ENCODE results near the gene FBXO40.
A peak's percentile ranks its signal among the peaks of the same experiment; 100 is the strongest.

Gene FBXO40

DNA sequence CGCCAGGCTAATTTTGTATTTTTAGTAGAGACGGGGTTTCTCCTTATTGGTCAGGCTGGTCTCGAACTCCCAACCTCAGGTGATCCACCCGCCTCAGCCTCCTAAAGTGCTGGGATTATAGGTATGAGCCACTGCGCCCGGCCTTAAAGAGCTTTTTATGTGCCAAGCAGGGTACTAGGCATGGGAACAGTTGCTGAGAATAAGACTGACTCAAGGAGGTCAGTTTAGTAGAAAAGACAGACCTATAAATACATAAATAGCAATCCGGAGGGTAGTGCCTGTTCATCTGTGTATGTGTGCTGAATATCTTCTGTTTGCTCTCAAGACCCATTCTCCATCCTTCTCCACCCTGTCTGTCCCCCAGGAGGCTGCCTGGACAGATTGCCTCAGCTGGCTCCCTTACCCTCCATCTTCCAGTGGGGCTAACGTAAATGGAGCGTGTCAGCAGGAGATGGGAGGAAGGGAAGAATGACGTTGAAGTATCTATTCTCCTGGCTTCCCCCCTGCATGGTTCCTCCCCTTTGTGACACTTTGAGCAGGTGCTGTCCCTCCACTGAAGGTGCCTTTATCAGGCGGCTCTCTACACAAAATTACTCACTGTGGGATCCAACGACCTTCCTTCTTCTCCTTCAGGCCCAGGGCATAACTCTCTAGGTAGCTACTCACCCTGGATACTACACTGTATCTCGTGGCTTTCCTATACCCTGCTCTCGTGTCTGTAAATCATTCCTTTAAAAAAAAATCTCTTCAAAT lies 31.1 kb downstream of the FBXO40 start:
- Histone ChIP-seq H3K36me3 (ENCODE audit: control insufficient read depth, insufficient read depth, low read length, severe bottlenecking) (no peaks in the 10 kb centered on the region), H3K9ac (ENCODE audit: low read length) (no peak overlapping the region), H3K4me3 (ENCODE audit: low read length) (no peak overlapping the region), H3K27me3 (replicated peaks; ENCODE audit: control insufficient read depth, insufficient read depth, low read length) (no peaks in the 10 kb centered on the region), H3K4me1 (ENCODE audit: control insufficient read depth, insufficient read depth, low read length) (no peaks in the 10 kb centered on the region), H3K9me3 (ENCODE audit: control insufficient read depth, low read length) (no peaks in the 10 kb centered on the region)
- no peak for DNase-seq (ENCODE audit: low read depth)

DNA sequence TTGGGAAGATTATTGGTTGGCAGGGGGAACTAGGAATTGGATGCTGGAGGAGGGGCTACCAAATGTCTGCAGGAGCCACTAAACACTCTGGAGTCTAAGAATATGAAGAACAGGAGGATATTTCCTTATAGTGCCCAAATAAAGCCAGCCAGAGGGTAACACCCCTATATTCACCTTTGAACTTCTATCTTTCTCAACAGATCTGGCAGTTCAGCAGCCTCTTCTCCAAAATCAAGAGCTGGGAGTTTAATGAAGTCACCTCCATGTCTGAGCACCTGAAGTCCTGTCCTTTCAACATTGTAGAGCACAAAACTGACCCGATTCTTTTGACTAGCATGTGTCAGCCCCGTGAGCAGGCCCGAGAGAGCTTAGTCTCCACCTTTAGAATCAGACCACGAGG lies 33.3 kb downstream of the FBXO40 start:
- Histone ChIP-seq H3K36me3 (ENCODE audit: control insufficient read depth, insufficient read depth, low read length, severe bottlenecking) (no peaks in the 10 kb centered on the region), H3K4me1 (ENCODE audit: control insufficient read depth, insufficient read depth, low read length) (no peaks in the 10 kb centered on the region)

DNA sequence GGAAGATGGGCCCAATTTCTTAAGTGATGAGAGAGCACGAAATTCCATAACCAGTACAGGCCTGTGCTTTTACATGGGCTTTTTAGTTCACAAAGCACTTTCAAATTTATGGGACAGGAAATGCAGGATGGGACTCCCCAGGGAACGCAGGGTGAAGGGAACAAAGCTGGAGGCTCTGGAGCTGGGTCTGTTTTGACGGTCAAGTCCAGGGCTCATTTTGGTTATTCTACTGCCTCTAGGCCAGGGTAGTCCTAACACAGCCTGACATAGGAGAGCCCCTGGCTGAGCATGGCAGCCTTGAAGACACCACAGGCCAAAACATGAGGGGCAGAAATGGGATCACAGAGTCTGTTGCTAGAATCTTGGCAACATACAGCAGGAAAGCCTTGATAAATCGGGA lies 34.0 kb downstream of the FBXO40 start:
- no peaks in the 10 kb centered on the region for H3K4me1 ChIP-seq (ENCODE audit: control insufficient read depth, insufficient read depth, low read length)
- peaks cover 3% of the 10 kb centered on the region for H3K27me3 ChIP-seq (replicated peaks; ENCODE audit: control insufficient read depth, insufficient read depth, low read length)
- H3K9ac ChIP-seq (ENCODE audit: low read length) = no peak overlapping the region
- no peak for DNase-seq (ENCODE audit: low read depth)
- H3K9me3 ChIP-seq (ENCODE audit: control insufficient read depth, low read length) = no peaks in the 10 kb centered on the region
- H3K36me3 ChIP-seq (ENCODE audit: control insufficient read depth, insufficient read depth, low read length, severe bottlenecking) = no peaks in the 10 kb centered on the region
- no peak overlapping the region for H3K4me3 ChIP-seq (ENCODE audit: low read length)

More for the DNA sequence above, 33.3 kb downstream of the FBXO40 start:
- no peak overlapping the region for H3K4me3 ChIP-seq (ENCODE audit: low read length)
- no peaks in the 10 kb centered on the region for H3K9me3 ChIP-seq (ENCODE audit: control insufficient read depth, low read length)
- H3K9ac ChIP-seq (ENCODE audit: low read length) = no peak overlapping the region
- no peak for DNase-seq (ENCODE audit: low read depth)
- peaks cover 3% of the 10 kb centered on the region for H3K27me3 ChIP-seq (replicated peaks; ENCODE audit: control insufficient read depth, insufficient read depth, low read length)

- Histone ChIP-seq H3K4me3 (ENCODE audit: low read length) (no peak overlapping the region), H3K4me1 (ENCODE audit: control insufficient read depth, insufficient read depth, low read length) (no peaks in the 10 kb centered on the region), H3K27me3 (replicated peaks; ENCODE audit: control insufficient read depth, insufficient read depth, low read length) (peaks cover 3% of the 10 kb centered on the region), H3K36me3 (ENCODE audit: control insufficient read depth, insufficient read depth, low read length, severe bottlenecking) (no peaks in the 10 kb centered on the region), H3K9ac (ENCODE audit: low read length) (no peak overlapping the region), H3K9me3 (ENCODE audit: control insufficient read depth, low read length) (no peaks in the 10 kb centered on the region)
- no peak for DNase-seq (ENCODE audit: low read depth)
Observed at GRCh38 chr3:121627622-121628021, 34.4 kb downstream of the FBXO40 start.

GRCh38 chr3:121629601-121630000 lies 36.4 kb downstream of the FBXO40 start:
- no peak overlapping the region for H3K9ac ChIP-seq (ENCODE audit: low read length)
- H3K9me3 ChIP-seq (ENCODE audit: control insufficient read depth, low read length) = no peaks in the 10 kb centered on the region
- H3K4me1 ChIP-seq (ENCODE audit: control insufficient read depth, insufficient read depth, low read length) = no peaks in the 10 kb centered on the region
- H3K36me3 ChIP-seq (ENCODE audit: control insufficient read depth, insufficient read depth, low read length, severe bottlenecking) = no peaks in the 10 kb centered on the region
- peaks cover 3% of the 10 kb centered on the region for H3K27me3 ChIP-seq (replicated peaks; ENCODE audit: control insufficient read depth, insufficient read depth, low read length)
- no peak for DNase-seq (ENCODE audit: low read depth)
- no peak overlapping the region for H3K4me3 ChIP-seq (ENCODE audit: low read length)

GRCh38 chr3:121630355-121630754 lies 37.2 kb downstream of the FBXO40 start:
- Histone ChIP-seq H3K36me3 (ENCODE audit: control insufficient read depth, insufficient read depth, low read length, severe bottlenecking) (no peaks in the 10 kb centered on the region), H3K27me3 (replicated peaks; ENCODE audit: control insufficient read depth, insufficient read depth, low read length) (peaks cover 3% of the 10 kb centered on the region), H3K9ac (ENCODE audit: low read length) (no peak overlapping the region), H3K4me1 (ENCODE audit: control insufficient read depth, insufficient read depth, low read length) (no peaks in the 10 kb centered on the region), H3K9me3 (ENCODE audit: control insufficient read depth, low read length) (no peaks in the 10 kb centered on the region), H3K4me3 (ENCODE audit: low read length) (no peak overlapping the region)
- DNase-seq (ENCODE audit: low read depth) = no peak

- no peaks in the 10 kb centered on the region for H3K9me3 ChIP-seq (ENCODE audit: control insufficient read depth, low read length)
- H3K36me3 ChIP-seq (ENCODE audit: control insufficient read depth, insufficient read depth, low read length, severe bottlenecking) = peaks cover 2% of the 10 kb centered on the region
- H3K4me3 ChIP-seq (ENCODE audit: low read length) = no peak overlapping the region
- no peaks in the 10 kb centered on the region for H3K4me1 ChIP-seq (ENCODE audit: control insufficient read depth, insufficient read depth, low read length)
- DNase-seq (ENCODE audit: low read depth) = no peak
- H3K9ac ChIP-seq (ENCODE audit: low read length) = no peak overlapping the region
- H3K27me3 ChIP-seq (replicated peaks; ENCODE audit: control insufficient read depth, insufficient read depth, low read length) = no peaks in the 10 kb centered on the region
Observed at GRCh38 chr3:121637922-121638321, 44.7 kb downstream of the FBXO40 start.

DNA sequence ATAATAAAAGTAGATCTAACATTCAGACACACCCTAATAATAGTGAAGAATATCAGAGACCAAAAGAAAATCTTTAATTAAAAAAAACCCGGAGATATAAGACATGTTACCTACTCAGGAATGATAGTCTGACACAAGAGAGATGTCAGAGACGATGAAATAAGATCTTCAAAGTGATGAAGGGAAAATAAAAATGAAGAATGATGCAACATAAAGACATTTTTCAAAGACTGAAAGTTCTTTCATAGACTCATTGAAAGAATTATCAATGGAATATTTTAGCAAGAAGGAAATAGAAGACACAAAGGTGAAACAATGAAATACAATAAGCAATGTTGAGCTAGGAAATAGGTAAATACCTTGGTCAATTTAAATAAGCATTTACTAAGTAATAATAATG lies 47.9 kb downstream of the FBXO40 start:
- DNase-seq (ENCODE audit: low read depth) = no peak

DNA sequence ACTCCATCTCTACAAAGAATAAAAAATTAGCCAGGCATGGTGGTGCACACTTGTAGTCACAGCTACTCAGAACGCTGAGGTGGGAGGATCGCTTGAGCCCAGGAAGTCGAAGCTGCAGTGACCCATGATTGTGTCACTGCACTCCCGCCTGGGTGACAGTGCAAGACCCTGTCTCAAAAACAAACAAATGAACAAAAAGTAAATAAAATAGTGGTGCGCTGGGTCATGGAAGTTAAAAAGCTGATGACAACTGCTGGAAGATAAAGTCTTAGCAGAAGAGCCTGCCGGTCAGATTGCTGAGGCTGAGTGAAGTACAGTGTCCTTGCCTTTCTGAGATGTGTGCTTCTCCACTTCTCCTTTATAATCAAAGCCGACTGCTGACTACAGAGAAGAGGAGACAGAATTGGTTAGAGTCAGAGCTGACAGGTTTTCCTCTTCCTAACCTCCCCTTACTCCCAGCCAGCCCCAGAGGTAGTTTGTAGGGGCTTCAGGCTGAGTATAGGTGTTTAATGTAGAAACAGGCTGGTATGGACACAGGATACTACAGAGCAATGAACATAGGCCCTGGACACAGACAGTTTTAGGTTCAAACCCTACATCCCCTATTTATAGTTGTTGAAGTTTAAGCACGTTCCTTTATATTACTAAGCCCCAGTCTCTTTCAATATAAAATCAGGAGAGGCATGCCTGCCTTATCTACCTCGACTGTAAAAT lies 49.6 kb downstream of the FBXO40 start:
- Histone ChIP-seq H3K9me3 (ENCODE audit: control insufficient read depth, low read length) (no peaks in the 10 kb centered on the region), H3K27me3 (replicated peaks; ENCODE audit: control insufficient read depth, insufficient read depth, low read length) (no peaks in the 10 kb centered on the region), H3K36me3 (ENCODE audit: control insufficient read depth, insufficient read depth, low read length, severe bottlenecking) (no peaks in the 10 kb centered on the region), H3K4me3 (ENCODE audit: low read length) (no peak overlapping the region), H3K4me1 (ENCODE audit: control insufficient read depth, insufficient read depth, low read length) (peaks cover under 1% of the 10 kb centered on the region), H3K9ac (ENCODE audit: low read length) (no peak overlapping the region)
- DNase-seq (ENCODE audit: low read depth) = no peak

More for the DNA sequence above, 47.9 kb downstream of the FBXO40 start:
- Histone ChIP-seq H3K9me3 (ENCODE audit: control insufficient read depth, low read length) (no peaks in the 10 kb centered on the region), H3K36me3 (ENCODE audit: control insufficient read depth, insufficient read depth, low read length, severe bottlenecking) (no peaks in the 10 kb centered on the region), H3K4me3 (ENCODE audit: low read length) (no peak overlapping the region), H3K4me1 (ENCODE audit: control insufficient read depth, insufficient read depth, low read length) (no peaks in the 10 kb centered on the region), H3K9ac (ENCODE audit: low read length) (no peak overlapping the region), H3K27me3 (replicated peaks; ENCODE audit: control insufficient read depth, insufficient read depth, low read length) (no peaks in the 10 kb centered on the region)

DNA sequence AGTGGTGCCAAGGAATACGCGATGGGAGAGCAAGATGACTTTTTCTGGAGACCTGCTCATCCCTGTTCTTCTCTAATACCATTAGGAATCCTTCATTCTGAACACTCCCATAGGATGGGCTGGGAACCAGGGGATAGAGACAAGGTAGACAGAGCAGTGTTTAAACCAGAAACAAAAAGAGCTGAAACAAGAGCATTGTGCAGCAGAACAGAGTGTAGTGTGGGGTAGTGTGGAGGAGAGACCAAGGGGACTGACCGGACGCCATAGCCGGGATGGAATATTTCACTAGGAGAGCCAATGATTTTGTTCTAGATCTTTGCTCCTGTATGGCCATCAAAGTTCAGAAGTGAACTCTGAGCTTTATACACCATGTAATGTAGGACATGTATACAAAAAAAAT lies 51.9 kb downstream of the FBXO40 start:
- DNase-seq (ENCODE audit: low read depth) = no peak
- Histone ChIP-seq H3K9ac (ENCODE audit: low read length) (no peak overlapping the region), H3K4me1 (ENCODE audit: control insufficient read depth, insufficient read depth, low read length) (peaks cover 14% of the 10 kb centered on the region), H3K9me3 (ENCODE audit: control insufficient read depth, low read length) (no peaks in the 10 kb centered on the region), H3K36me3 (ENCODE audit: control insufficient read depth, insufficient read depth, low read length, severe bottlenecking) (no peaks in the 10 kb centered on the region), H3K27me3 (replicated peaks; ENCODE audit: control insufficient read depth, insufficient read depth, low read length) (no peaks in the 10 kb centered on the region), H3K4me3 (ENCODE audit: low read length) (no peak overlapping the region)

DNA sequence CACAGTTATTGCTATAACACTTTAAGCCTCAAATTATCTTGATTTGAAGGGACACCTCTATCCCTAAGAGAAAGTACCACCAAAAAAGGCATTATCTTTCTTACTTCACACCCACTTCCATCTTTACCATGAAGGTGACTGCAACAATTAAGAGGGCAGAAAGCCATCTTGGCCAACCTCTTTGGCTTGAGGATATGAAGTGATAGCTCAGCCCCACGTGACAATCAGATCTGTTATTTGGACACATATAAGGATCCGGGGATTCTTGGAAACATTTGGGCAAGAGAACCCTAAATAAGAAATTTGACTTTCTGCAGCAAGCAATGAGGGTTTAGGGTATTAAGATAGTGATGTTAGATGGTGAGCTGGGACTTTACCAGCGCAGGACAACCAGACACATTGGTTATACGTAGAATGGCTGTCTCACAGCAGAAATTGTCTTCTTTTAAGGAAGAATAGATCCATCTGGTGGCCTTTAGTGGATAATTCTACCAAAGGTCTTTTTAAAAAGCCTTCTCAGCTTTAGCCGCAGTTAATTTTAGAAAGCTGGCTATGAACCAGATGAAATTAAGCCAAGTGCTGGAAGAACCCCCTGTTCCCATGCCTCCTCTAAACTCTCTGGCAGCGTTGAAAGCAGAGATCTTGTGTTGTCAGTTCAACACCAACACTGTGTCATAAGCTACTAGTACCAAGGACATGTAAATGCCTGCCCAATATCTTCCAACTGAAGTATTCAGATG lies 55.2 kb downstream of the FBXO40 start:
- Histone ChIP-seq H3K9me3 (ENCODE audit: control insufficient read depth, low read length) (no peaks in the 10 kb centered on the region), H3K36me3 (ENCODE audit: control insufficient read depth, insufficient read depth, low read length, severe bottlenecking) (no peaks in the 10 kb centered on the region), H3K27me3 (replicated peaks; ENCODE audit: control insufficient read depth, insufficient read depth, low read length) (no peaks in the 10 kb centered on the region), H3K9ac (ENCODE audit: low read length) (peak overlapping the region; percentile 50), H3K4me3 (ENCODE audit: low read length) (no peak overlapping the region), H3K4me1 (ENCODE audit: control insufficient read depth, insufficient read depth, low read length) (peaks cover 14% of the 10 kb centered on the region)
- DNase-seq (ENCODE audit: low read depth) = no peak

Measured in adipocyte (in vitro differentiated cells).